Measurements from ENCODE around the gene GSTM1. TPM values are rescaled to one million over a fixed set of nuclear protein-coding genes. Genes with fewer than 3 reads are reported as not detected.

GSTM1 gene
- total and polyA plus RNA-seq, 2 donors (not counting 3 experiments of a cell fraction or from before 2014, with no cell fraction given), result 35.5 TPM; not detected in 1

DNA sequence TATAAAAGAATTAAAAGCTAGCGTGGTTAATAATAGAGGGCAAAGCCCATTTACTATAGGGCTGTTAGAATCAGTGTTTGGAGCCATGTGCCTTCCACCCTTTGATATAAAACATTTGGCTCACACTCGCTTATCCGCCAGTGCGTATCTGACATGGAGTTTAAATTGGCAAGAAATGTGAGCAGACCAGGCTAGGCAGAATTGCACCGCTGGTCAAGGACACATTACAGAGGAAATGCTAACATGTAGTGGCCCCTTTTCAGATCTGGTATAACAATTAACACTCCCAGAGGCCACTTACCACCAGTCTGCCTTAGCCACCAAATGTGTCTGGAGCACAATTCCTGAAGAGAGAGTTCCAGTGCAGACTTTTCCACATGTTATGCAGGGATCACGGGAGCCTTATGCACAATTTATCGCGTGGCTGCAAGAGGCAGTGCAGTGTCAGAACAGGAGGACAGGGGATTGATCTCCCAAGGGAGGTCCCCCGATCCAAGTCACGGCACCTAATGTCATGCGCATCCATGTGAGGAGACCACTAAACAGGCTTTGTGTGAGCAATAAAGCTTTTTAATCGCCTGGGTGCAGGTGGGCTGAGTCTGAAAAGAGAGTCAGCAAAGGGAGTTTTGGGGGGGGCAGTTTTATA, 39.2 kb downstream of the GSTM1 start:
- H2AFZ ChIP-seq (ENCODE audit: low read depth, low read length), result no peak overlapping the region
- H3K9me1 ChIP-seq (replicated peaks; ENCODE audit: control insufficient read depth, extremely low read depth, insufficient read depth, low read length), result no peaks in the 10 kb centered on the region
- DNase-seq (ENCODE audit: low read depth, low spot score) (no peak), FAIRE-seq (no peak)
- no peak overlapping the region for H3K9ac ChIP-seq (replicated peaks; ENCODE audit: extremely low read depth, insufficient read depth, low read length)
- POLR2A ChIA-PET, result no interaction called here
- H3K36me3 ChIP-seq (ENCODE audit: control insufficient read depth in 2 of 2, extremely low read depth in 1 of 2, insufficient read depth in 2 of 2, low read length in 2 of 2), result no peaks in the 10 kb centered on the region
- no peaks in the 10 kb centered on the region for H4K20me1 ChIP-seq (replicated peaks; ENCODE audit: control insufficient read depth, extremely low read depth, insufficient read depth, low read length)
- H3K79me2 ChIP-seq (ENCODE audit: control insufficient read depth, insufficient read depth, low read length), result no peaks in the 10 kb centered on the region
- peaks cover 9 to 16% of the 10 kb centered on the region in 2 experiments for H3K27me3 ChIP-seq (ENCODE audit: control insufficient read depth in 2 of 2, insufficient read depth in 2 of 2, low read length in 2 of 2)
- H3K4me1 ChIP-seq (ENCODE audit: control insufficient read depth, extremely low read depth, insufficient read depth, low read length), result no peaks in the 10 kb centered on the region
- no peak for TF ChIP-seq EZH2 (IDR thresholded peaks at IDR 0.05; ENCODE audit: borderline replicate concordance, low read depth, low read length, severe bottlenecking)
- TF ChIP-seq, protein P1, sequence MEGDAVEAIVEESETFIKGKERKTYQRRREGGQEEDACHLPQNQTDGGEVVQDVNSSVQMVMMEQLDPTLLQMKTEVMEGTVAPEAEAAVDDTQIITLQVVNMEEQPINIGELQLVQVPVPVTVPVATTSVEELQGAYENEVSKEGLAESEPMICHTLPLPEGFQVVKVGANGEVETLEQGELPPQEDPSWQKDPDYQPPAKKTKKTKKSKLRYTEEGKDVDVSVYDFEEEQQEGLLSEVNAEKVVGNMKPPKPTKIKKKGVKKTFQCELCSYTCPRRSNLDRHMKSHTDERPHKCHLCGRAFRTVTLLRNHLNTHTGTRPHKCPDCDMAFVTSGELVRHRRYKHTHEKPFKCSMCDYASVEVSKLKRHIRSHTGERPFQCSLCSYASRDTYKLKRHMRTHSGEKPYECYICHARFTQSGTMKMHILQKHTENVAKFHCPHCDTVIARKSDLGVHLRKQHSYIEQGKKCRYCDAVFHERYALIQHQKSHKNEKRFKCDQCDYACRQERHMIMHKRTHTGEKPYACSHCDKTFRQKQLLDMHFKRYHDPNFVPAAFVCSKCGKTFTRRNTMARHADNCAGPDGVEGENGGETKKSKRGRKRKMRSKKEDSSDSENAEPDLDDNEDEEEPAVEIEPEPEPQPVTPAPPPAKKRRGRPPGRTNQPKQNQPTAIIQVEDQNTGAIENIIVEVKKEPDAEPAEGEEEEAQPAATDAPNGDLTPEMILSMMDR (IDR thresholded peaks at IDR 0.05; ENCODE audit: extremely low read depth in 1 of 2, insufficient read depth in 1 of 2, low read depth in 1 of 2, low read length in 2 of 2), result no peak
- no peak for TF ChIP-seq FOS (IDR thresholded peaks at IDR 0.05; ENCODE audit: borderline replicate concordance, insufficient read depth, low read length)
- no peak for TF ChIP-seq POLR2AphosphoS5 (IDR thresholded peaks at IDR 0.05; ENCODE audit: insufficient read depth, low read depth, low read length)
- no TSS peak for BruUV-seq (replicated peaks)
- dilution Hi-C loops (cut with MboI; ENCODE audit: extremely low pct_ligation_motif_present, low sequenced_read_pairs), result no loop called here
- no peak overlapping the region for H3K4me3 ChIP-seq (replicated peaks in 1 of 3; ENCODE audit: insufficient read depth in 1 of 3, low read depth in 1 of 3, low read length in 3 of 3)
- H3K27ac ChIP-seq (ENCODE audit: insufficient read depth, low read depth, low read length), result no peak overlapping the region
- no peak overlapping the region for H3K4me2 ChIP-seq (ENCODE audit: insufficient read depth, low read length)
- CTCF ChIA-PET, result interaction anchor here (2.7 kb wide), 1 partner anchor 9 kb away, joined by 6 read pairs; no protein-coding TSS in a partner anchor
- intact Hi-C loops (cut with micrococcal nuclease), result no loop called here
- no peaks in the 10 kb centered on the region for H3K9me3 ChIP-seq (replicated peaks; ENCODE audit: control insufficient read depth, insufficient read depth, low read length)

DNA sequence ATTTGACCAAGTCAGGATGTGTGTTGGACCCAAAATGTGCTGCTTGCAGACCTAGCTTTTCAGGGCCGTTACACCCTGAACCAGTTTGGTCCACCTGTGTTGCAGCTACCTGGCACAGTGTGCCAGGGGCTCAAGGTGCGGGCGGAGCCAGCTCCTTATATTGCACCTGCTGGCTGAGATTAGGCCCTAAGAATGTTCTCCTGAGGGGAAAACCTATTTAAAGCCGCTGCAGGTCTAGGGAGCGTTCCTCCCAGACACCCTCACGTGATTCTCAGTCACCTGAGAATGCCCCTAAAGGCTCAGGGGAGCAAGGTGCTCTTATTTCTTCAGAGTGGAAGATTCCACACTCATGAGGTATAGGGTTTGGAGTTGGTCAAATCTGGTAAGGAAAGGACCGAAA, 41.3 kb downstream of the GSTM1 start:
- Histone ChIP-seq H3K27ac (ENCODE audit: insufficient read depth, low read depth, low read length) (no peak overlapping the region), H3K4me2 (ENCODE audit: insufficient read depth, low read length) (no peak overlapping the region), H3K9me3 (replicated peaks; ENCODE audit: control insufficient read depth, insufficient read depth, low read length) (no peaks in the 10 kb centered on the region), H2AFZ (ENCODE audit: low read depth, low read length) (no peak overlapping the region), H3K36me3 (ENCODE audit: control insufficient read depth in 2 of 2, extremely low read depth in 1 of 2, insufficient read depth in 2 of 2, low read length in 2 of 2) (no peaks in the 10 kb centered on the region), H3K4me1 (ENCODE audit: control insufficient read depth, extremely low read depth, insufficient read depth, low read length) (no peaks in the 10 kb centered on the region), H3K9me1 (replicated peaks; ENCODE audit: control insufficient read depth, extremely low read depth, insufficient read depth, low read length) (no peaks in the 10 kb centered on the region), H3K79me2 (ENCODE audit: control insufficient read depth, insufficient read depth, low read length) (no peaks in the 10 kb centered on the region), H3K27me3 (ENCODE audit: control insufficient read depth in 2 of 2, insufficient read depth in 2 of 2, low read length in 2 of 2) (peaks cover 9 to 21% of the 10 kb centered on the region in 2 experiments), H3K9ac (replicated peaks; ENCODE audit: extremely low read depth, insufficient read depth, low read length) (no peak overlapping the region), H3K4me3 (replicated peaks in 1 of 3; ENCODE audit: insufficient read depth in 1 of 3, low read depth in 1 of 3, low read length in 3 of 3) (no peak overlapping the region), H4K20me1 (replicated peaks; ENCODE audit: control insufficient read depth, extremely low read depth, insufficient read depth, low read length) (no peaks in the 10 kb centered on the region)
- ChIA-PET POLR2A (no interaction called here), CTCF (interaction anchor here (1.4 to 2.7 kb wide), 2 partner anchors 11 to 89 kb away, joined by 4 to 6 read pairs; no protein-coding TSS in a partner anchor)
- FAIRE-seq (no peak), DNase-seq (ENCODE audit: low read depth, low spot score) (no peak)
- intact Hi-C loops (cut with micrococcal nuclease) (no loop called here), dilution Hi-C loops (cut with MboI; ENCODE audit: extremely low pct_ligation_motif_present, low sequenced_read_pairs) (no loop called here)
- BruUV-seq (replicated peaks), result no TSS peak
- no peak for TF ChIP-seq FOS (IDR thresholded peaks at IDR 0.05; ENCODE audit: borderline replicate concordance, insufficient read depth, low read length)

Data from endothelial cell of umbilical vein (primary cell).